Activated CD8-positive, alpha-beta memory T cell treated with anti-CD3 and anti-CD28 coated beads, Interleukin-2, amount 50 U/mL, for 1 hour (primary cell): ENCODE results near the gene CLK2.

ENCODE experiments used
- DNase-seq: peaks from one replicate; pipeline ENCODE4 v3.0.0-alpha.2; 2020; ENCODE audit errors: extremely low read depth

CLK2 gene

DNA sequence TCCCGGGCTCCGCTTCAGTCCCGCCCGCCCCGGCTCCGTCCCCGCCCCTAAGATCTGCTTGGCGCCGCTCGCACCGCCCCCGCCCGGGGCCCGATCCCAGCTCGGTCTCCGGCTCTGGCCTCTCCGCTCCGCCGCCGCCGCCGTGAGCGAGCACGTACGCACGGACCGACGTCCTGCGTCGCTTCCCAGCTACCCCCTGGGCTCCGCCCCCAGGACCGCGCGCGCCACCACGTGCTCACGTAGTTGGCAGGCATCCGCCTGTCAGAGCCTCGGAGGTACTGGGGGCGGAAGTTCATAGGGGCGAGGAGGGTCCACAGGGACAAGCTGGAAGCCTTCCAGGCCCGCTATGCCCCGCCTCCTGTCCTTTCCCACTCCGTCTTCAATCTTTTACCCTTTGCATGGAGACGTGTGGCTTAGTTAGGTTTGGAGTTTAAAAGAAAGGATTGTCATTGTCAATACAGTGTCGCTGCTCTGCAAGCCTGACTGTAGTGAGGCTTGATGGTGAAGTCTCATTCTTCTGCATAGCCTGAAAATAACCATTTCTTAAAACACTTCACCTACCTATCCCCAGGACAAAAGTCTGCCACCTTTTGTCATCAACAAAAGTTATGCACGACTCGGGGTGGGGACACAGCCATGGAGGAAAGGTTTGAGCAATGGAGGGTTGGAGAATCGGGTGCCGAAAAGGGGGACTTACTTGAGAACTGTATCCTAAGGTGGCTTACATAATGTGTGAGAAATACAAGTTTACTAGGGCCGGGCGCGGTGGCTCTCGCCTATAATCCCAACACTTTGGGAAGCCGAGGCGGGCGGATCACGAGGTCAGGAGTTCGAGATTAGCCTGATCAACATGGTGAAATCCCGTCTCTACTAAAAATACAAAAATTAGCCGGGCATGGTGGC, at the start of gene CLK2:
Gene CLK2 (minus strand): TSS at position 162 of the 903 bp plus-strand sequence. CDS start 2,527 bp downstream, outside the sequence.
- DNase-seq: peak; percentile 74

GRCh38 chr1:155322571-155322952, 49.3 kb upstream of the CLK2 start:
- no peak for DNase-seq

DNA sequence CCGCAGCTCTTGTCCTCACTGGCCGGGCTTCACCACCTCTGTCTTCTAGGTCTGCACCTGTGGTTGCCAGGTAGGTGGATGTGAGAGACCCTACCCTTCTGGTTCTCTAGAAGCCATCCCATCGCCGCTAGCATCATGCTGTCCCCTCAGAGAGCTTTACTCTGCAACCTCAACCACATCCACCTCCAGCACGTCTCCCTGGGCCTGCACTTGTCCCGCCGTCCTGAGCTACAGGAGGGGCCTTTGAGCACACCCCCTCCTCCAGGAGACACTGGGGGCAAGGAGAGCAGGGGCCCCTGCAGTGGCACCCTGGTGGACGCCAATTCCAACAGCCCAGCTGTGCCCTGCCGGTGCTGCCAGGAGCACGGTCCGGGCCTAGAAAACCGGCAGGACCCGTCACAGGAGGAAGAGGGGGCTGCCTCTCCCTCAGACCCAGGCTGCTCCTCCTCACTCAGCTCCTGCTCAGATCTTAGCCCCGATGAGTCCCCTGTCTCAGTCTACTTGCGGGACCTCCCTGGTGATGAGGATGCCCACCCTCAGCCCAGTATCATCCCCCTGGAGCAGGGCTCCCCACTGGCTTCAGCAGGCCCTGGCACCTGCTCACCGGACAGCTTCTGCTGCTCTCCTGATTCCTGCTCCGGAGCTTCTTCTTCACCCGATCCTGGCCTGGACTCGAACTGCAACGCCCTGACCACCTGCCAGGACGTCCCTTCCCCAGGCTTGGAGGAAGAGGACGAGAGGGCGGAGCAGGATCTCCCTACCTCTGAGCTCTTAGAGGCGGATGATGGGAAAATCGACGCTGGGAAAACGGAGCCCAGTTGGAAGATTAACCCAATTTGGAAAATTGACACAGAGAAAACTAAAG, 48.6 kb upstream of the CLK2 start:
- DNase-seq: no peak

DNA sequence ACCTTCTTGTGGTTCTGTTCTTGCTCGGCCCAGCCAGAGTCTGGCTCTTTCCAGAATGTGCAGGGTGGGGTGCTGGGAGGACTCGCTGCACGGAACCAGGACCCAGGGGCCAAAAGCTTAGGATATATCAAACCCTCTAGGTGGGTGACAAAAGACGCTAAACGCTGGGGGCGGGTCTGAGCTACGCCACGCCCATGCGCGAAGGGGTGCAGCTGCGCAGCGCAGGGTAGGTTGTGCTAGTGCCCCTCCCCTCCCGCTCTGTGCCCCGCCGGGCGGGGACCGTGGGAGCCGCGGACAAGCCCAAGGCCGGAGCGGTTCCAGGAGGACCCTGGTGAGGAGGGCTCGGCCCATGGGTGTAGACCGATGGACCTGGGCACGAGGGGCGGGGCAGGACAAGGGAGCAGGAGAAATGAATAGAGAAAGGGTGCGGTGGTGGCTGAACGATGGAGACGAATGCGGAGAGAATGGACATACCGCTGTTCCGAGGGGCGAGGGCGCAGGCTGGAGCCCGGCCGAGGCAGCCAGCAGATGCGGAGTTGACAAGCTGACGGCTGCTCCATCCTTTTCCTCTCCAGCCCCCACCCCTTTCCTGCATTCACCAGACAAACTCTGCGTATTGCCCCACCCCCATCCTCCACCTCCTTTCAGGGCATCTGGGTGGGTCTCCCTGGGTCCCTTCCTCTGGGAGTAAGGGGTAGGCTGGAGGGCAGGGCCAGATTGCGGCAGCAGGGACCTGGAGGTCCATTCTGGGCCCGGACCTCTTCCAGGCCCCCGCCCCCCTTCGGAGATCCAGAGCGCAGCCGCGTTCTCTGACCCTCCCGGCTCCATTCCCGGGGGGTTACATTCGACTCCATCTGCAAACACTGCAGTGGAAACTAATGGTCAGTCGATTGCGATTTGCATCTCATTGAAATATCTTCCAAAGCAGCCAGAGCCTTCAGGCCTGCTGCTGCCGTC, 47.6 kb upstream of the CLK2 start, which contains the start of gene RUSC1:
Gene RUSC1 (plus strand): TSS at position 234 of the 957 bp plus-strand sequence. CDS start 880 bp downstream, outside the sequence.
- no peak for DNase-seq

DNA sequence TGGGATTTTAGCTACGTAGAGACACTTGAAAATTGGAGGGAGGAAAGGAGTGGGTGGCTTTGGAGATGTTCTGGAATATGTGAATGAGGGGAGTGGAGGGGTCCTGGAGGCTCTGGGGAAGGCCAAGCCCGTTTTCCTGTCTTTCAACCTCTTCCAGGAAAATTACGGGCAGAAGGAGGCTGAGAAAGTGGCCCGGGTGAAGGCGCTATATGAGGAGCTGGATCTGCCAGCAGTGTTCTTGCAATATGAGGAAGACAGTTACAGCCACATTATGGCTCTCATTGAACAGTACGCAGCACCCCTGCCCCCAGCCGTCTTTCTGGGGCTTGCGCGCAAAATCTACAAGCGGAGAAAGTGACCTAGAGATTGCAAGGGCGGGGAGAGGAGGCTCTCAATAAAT, 46.9 kb upstream of the CLK2 start:
- DNase-seq: no peak

DNA sequence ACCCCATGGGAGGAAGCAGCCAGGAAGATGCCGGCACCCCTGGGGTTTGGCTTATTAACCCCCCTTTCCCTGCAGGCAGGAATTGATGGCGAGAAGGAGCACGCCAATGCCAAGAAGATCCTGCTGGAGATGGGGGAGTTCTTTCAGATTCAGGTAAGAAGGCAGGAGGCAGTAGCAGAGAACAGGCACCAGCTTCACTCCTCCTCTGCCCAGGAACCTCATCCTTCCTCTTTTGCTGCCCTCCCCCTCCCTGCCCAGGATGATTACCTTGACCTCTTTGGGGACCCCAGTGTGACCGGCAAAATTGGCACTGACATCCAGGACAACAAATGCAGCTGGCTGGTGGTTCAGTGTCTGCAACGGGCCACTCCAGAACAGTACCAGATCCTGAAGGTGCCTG, 46.2 kb upstream of the CLK2 start:
- DNase-seq: no peak

DNA sequence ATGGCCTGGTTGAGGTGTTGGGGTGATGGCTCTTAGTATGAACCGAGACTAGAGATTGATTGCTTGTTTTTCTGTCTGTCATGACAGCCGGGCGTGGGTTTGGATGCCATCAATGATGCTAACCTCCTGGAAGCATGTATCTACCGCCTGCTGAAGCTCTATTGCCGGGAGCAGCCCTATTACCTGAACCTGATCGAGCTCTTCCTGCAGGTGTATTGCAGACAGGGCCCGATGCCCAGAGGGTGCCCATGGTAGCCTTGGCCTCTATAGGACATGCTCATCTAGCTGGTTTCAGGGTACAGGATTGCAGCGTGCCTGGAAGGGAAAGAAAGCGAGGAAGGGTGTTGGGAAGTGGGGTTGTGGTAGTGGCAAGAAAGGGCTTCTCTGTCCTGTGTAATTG, 44.8 kb upstream of the CLK2 start:
- no peak for DNase-seq

DNA sequence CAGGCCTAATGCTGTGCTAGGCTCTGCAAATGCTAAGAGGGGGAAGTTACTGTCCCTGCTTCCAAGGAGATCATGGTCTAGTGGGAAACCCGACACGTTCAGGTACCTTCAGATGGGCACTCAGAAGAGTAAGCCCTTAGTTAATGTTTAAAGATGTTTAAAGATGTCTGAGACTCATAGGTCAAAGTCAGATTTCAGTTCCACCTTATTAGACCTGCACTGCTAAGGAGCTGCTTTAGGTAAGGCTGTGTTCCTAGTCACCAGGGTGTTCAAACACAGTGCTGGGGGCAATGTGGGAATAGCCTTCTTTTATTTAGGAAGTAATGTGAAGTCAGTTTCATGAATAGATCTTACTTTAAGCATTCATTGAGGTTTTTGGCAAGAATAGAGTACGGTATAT, 43.6 kb upstream of the CLK2 start:
- no peak for DNase-seq

GRCh38 chr1:155313261-155313660, 40.0 kb upstream of the CLK2 start:
- no peak for DNase-seq

- no peak for DNase-seq
These were observed 36.2 kb upstream of the CLK2 start for GRCh38 chr1:155309423-155310021.

DNA sequence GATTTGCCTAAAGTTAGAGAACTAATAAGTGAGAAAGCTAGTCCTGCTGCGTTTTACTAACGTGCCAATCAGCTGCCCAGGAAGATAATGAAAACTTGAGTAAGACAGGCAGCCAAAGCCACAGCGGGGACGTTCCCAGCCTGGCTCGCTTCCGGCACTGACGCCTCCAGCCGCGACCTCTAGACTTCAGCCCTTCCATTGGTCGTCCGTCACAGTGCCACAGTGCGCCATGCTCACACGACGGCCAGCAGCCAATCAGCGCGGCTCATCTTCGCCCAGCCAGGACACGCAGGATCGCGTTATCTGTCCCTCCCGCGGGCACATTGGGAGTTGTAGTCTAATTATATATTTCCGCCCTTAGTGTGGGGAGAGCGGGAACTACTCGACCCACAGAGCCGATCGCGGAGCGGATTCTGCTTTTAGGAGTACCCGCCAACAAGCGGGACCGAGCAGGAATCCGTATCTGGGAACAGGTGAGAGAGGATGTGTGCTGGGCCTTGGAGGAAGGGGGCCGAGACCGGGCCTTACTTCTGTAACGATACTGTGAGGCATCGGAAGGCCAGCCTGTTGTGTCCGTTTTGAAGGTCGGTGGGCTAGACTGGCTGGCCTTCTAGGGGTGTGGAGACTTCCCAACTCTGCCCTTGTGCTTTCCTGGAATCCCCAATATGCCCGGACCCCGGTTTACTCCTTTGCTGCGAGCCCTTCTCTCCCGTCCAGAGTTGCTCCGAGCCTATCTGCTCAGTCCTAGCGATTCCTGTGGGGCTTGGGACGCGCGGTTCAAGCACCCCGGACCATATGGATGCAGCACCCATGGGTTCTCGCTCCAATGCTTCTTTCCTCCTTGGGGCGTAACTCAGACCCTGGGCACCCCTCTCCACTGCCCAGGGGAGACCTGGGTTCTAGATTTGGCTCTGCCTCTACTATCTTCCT, 35.5 kb upstream of the CLK2 start, which contains the start of gene FDPS:
Gene FDPS (plus strand): TSS at position 374 of the 930 bp plus-strand sequence. CDS start 924 bp downstream, outside the sequence.
- DNase-seq: peak; percentile 94

GRCh38 chr1:155307247-155307740, 34.0 kb upstream of the CLK2 start:
- no peak for DNase-seq

GRCh38 chr1:155305881-155306391, 32.6 kb upstream of the CLK2 start:
- no peak for DNase-seq

GRCh38 chr1:155304558-155305063, 31.3 kb upstream of the CLK2 start:
- DNase-seq: no peak

- no peak for DNase-seq
These were observed 28.1 kb upstream of the CLK2 start, which contains the start of gene PKLR for GRCh38 chr1:155301342-155301841. TSS of gene PKLR (minus strand) at chr1:155301438. CDS start at chr1:155301395, 43 bp downstream.

- no peak for DNase-seq
These were observed 27.4 kb upstream of the CLK2 start for GRCh38 chr1:155300553-155301329.

GRCh38 chr1:155300024-155300423, 26.7 kb upstream of the CLK2 start:
- no peak for DNase-seq

GRCh38 chr1:155297384-155297783, 24.1 kb upstream of the CLK2 start:
- no peak for DNase-seq
